ENCODE results near the gene CNOT4. TPM values are rescaled to one million over a fixed set of nuclear protein-coding genes. Genes with fewer than 3 reads are reported as not detected.
A peak's percentile ranks its signal among the peaks of the same experiment; 100 is the strongest.

CNOT4 gene
- total and polyA plus RNA-seq, 2 donors (not counting 1 experiment from before 2014, with no cell fraction given): 14.9 to 15.9 TPM

DNA sequence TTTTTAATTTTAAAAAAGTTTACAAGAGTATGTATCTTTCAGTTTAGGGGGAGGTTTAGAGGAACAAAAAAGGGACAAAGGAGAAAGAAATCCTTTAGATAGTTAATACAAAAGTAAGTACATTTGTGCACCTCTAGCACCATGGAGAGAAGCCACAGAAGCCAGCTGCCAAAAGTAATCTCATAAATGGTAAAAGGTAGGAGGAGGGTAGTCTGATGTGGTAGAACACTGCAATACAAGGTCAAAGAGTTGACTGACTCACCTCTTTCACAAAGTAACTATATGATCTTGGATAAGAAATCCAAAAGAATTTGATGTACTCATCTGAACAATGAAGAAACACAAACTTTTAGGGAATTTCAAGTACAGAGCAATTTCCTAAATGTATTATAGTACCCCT, 68.1 kb downstream of the CNOT4 start:
- H3K27me3 ChIP-seq (ENCODE audit: control insufficient read depth, insufficient read depth, low read length): no peaks in the 10 kb centered on the region
- H3K36me3 ChIP-seq (ENCODE audit: control insufficient read depth, insufficient read depth, low read length): no peaks in the 10 kb centered on the region
- no peak overlapping the region for H3K4me3 ChIP-seq (replicated peaks in 1 of 4; ENCODE audit: control extremely low read depth in 1 of 4, insufficient read depth in 1 of 4, low read depth in 3 of 4, low read length in 4 of 4)
- H2AFZ ChIP-seq (ENCODE audit: low read length): no peak overlapping the region
- H3K4me1 ChIP-seq (ENCODE audit: control insufficient read depth, extremely low read depth, insufficient read depth, low read length): no peaks in the 10 kb centered on the region
- H3K27ac ChIP-seq (ENCODE audit: insufficient read depth, low read length): no peak overlapping the region
- peaks cover 5% of the 10 kb centered on the region for H3K79me2 ChIP-seq (ENCODE audit: control insufficient read depth, insufficient read depth, low read length)
- H3K9me3 ChIP-seq (ENCODE audit: control insufficient read depth, insufficient read depth, low read depth, low read length): no peaks in the 10 kb centered on the region
- H3K9ac ChIP-seq (ENCODE audit: insufficient read depth, low read length): no peak overlapping the region
- no peak overlapping the region for H3K4me2 ChIP-seq (ENCODE audit: extremely low read depth, insufficient read depth, low read length)
- TF ChIP-seq, protein P1, sequence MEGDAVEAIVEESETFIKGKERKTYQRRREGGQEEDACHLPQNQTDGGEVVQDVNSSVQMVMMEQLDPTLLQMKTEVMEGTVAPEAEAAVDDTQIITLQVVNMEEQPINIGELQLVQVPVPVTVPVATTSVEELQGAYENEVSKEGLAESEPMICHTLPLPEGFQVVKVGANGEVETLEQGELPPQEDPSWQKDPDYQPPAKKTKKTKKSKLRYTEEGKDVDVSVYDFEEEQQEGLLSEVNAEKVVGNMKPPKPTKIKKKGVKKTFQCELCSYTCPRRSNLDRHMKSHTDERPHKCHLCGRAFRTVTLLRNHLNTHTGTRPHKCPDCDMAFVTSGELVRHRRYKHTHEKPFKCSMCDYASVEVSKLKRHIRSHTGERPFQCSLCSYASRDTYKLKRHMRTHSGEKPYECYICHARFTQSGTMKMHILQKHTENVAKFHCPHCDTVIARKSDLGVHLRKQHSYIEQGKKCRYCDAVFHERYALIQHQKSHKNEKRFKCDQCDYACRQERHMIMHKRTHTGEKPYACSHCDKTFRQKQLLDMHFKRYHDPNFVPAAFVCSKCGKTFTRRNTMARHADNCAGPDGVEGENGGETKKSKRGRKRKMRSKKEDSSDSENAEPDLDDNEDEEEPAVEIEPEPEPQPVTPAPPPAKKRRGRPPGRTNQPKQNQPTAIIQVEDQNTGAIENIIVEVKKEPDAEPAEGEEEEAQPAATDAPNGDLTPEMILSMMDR (conservative IDR thresholded peaks at IDR 0.05 in 1 of 2, IDR thresholded peaks at IDR 0.05 in 1 of 2; ENCODE audit: low read depth in 1 of 2, low read length in 2 of 2): no peak
- no peak for TF ChIP-seq EZH2 (IDR thresholded peaks at IDR 0.05; ENCODE audit: low read length, missing control alignments)
- peak; percentile 26 to 74 for DNase-seq (ENCODE audit: low read depth in 2 of 2)
- H4K20me1 ChIP-seq (ENCODE audit: control insufficient read depth, extremely low read depth, insufficient read depth, low read length): no peaks in the 10 kb centered on the region

DNA sequence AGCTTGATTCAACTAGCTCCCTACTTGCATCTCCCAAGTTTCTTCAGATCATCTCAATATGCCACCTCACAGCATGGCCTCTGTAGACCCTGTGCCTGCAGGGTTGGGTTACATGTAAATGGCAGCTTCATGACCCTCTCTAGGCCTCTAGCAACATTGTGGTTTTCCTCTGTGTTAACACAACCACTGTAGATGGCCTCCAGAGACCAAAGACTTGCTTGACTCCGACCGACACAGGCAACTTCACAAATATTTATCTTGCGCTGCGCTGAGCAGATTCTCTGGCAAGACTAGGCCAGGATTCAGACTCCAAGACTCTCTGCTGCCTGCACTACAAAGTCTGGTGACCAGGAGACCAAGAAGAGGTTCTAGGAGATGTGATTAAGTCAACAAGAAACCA, 75.9 kb downstream of the CNOT4 start:
- Histone ChIP-seq H3K4me3 (replicated peaks in 1 of 4; ENCODE audit: control extremely low read depth in 1 of 4, insufficient read depth in 1 of 4, low read depth in 3 of 4, low read length in 4 of 4) (no peak overlapping the region), H3K27me3 (ENCODE audit: control insufficient read depth, insufficient read depth, low read length) (no peaks in the 10 kb centered on the region), H3K27ac (ENCODE audit: insufficient read depth, low read length) (no peak overlapping the region), H4K20me1 (ENCODE audit: control insufficient read depth, extremely low read depth, insufficient read depth, low read length) (no peaks in the 10 kb centered on the region), H3K9ac (ENCODE audit: insufficient read depth, low read length) (no peak overlapping the region), H3K4me2 (ENCODE audit: extremely low read depth, insufficient read depth, low read length) (no peak overlapping the region), H3K79me2 (ENCODE audit: control insufficient read depth, insufficient read depth, low read length) (no peaks in the 10 kb centered on the region), H3K9me3 (ENCODE audit: control insufficient read depth, insufficient read depth, low read depth, low read length) (no peaks in the 10 kb centered on the region), H3K36me3 (ENCODE audit: control insufficient read depth, insufficient read depth, low read length) (peaks cover 2% of the 10 kb centered on the region), H3K4me1 (ENCODE audit: control insufficient read depth, extremely low read depth, insufficient read depth, low read length) (no peaks in the 10 kb centered on the region), H2AFZ (ENCODE audit: low read length) (no peak overlapping the region)
- TF ChIP-seq EZH2 (IDR thresholded peaks at IDR 0.05; ENCODE audit: low read length, missing control alignments): no peak
- TF ChIP-seq, protein P1 (conservative IDR thresholded peaks at IDR 0.05 in 1 of 2, IDR thresholded peaks at IDR 0.05 in 1 of 2; ENCODE audit: low read depth in 1 of 2, low read length in 2 of 2): no peak
- DNase-seq (ENCODE audit: low read depth in 2 of 2): no peak

DNA sequence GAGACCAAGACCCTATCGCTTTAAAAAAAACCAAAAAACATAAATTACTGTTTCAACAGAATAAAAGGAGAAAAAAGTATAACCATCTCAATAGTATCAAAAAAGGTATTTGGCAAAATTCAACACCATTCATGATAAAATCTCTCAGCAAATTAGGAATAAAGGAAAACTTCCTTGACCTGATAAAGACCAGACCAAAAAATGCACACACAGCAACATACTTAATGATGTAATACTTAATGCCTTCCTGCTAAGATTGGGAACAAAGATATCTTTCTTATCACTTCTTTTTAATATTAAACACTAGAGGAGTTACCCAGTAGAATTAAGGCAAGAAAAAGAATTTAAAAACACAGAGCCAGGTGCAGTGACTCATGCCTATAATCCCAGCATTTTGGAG, 79.3 kb downstream of the CNOT4 start:
- no peaks in the 10 kb centered on the region for H4K20me1 ChIP-seq (ENCODE audit: control insufficient read depth, extremely low read depth, insufficient read depth, low read length)
- no peak overlapping the region for H2AFZ ChIP-seq (ENCODE audit: low read length)
- H3K4me3 ChIP-seq (replicated peaks in 1 of 4; ENCODE audit: control extremely low read depth in 1 of 4, insufficient read depth in 1 of 4, low read depth in 3 of 4, low read length in 4 of 4): no peak overlapping the region
- H3K4me1 ChIP-seq (ENCODE audit: control insufficient read depth, extremely low read depth, insufficient read depth, low read length): no peaks in the 10 kb centered on the region
- H3K27ac ChIP-seq (ENCODE audit: insufficient read depth, low read length): no peak overlapping the region
- no peak overlapping the region for H3K4me2 ChIP-seq (ENCODE audit: extremely low read depth, insufficient read depth, low read length)
- H3K9ac ChIP-seq (ENCODE audit: insufficient read depth, low read length): no peak overlapping the region
- H3K27me3 ChIP-seq (ENCODE audit: control insufficient read depth, insufficient read depth, low read length): no peaks in the 10 kb centered on the region
- peaks cover 2% of the 10 kb centered on the region for H3K36me3 ChIP-seq (ENCODE audit: control insufficient read depth, insufficient read depth, low read length)
- no peak for DNase-seq (ENCODE audit: low read depth in 2 of 2)
- H3K9me3 ChIP-seq (ENCODE audit: control insufficient read depth, insufficient read depth, low read depth, low read length): no peaks in the 10 kb centered on the region
- H3K79me2 ChIP-seq (ENCODE audit: control insufficient read depth, insufficient read depth, low read length): peaks cover 6% of the 10 kb centered on the region
- no peak for TF ChIP-seq EZH2 (IDR thresholded peaks at IDR 0.05; ENCODE audit: low read length, missing control alignments)
- TF ChIP-seq, protein P1 (conservative IDR thresholded peaks at IDR 0.05 in 1 of 2, IDR thresholded peaks at IDR 0.05 in 1 of 2; ENCODE audit: low read depth in 1 of 2, low read length in 2 of 2): no peak

Data from fibroblast of lung (primary cell).